Stimulated activated CD4-positive, alpha-beta T cell treated with anti-CD3 and anti-CD28 coated beads, Interleukin-15, amount 100 ng/mL, for 48 hours (primary cell): Measurements from ENCODE around the gene TFAP2B.

Experiments used
- DNase-seq, 2 donors: peaks; one replicate each; pipeline ENCODE4 v3.0.0-alpha.2; 2020; ENCODE audit warnings: low read depth in 2 of 2

The TFAP2B gene

GRCh38 chr6:50818673-50819072 is at the start of gene TFAP2B:
TFAP2B (plus strand) TSS chr6:50818871; CDS start chr6:50818892, 21 bp downstream.
- DNase-seq = no peak

- DNase-seq = no peak
Measured at GRCh38 chr6:50778696-50779095, 40.0 kb upstream of the TFAP2B start.

GRCh38 chr6:50780382-50780781 is 38.3 kb upstream of the TFAP2B start:
- no peak for DNase-seq

- no peak for DNase-seq
Measured at GRCh38 chr6:50785921-50786320, 32.8 kb upstream of the TFAP2B start.

- no peak for DNase-seq
Measured at GRCh38 chr6:50791900-50792508, 26.7 kb upstream of the TFAP2B start.

GRCh38 chr6:50792771-50793170 is 25.9 kb upstream of the TFAP2B start:
- no peak for DNase-seq

- no peak for DNase-seq
Measured at GRCh38 chr6:50795574-50795973, 23.1 kb upstream of the TFAP2B start.

GRCh38 chr6:50804283-50804682 is 14.4 kb upstream of the TFAP2B start:
- no peak for DNase-seq

GRCh38 chr6:50807035-50807434 is 11.6 kb upstream of the TFAP2B start:
- DNase-seq = no peak

GRCh38 chr6:50815436-50816114 is 3.1 kb upstream of the TFAP2B start:
- DNase-seq = no peak

- DNase-seq = peak; percentile 36 to 49
Measured at GRCh38 chr6:50816115-50816675, 2.5 kb upstream of the TFAP2B start.

- no peak for DNase-seq
Measured at GRCh38 chr6:50816947-50817645, 1.6 kb upstream of the TFAP2B start.

- no peak for DNase-seq
Measured at GRCh38 chr6:50817646-50817950, 1.1 kb upstream of the TFAP2B start.

GRCh38 chr6:50818020-50818419 is 651 bp upstream of the TFAP2B start:
- DNase-seq = no peak

GRCh38 chr6:50819466-50819903 is 814 bp downstream of the TFAP2B start:
- no peak for DNase-seq

GRCh38 chr6:50819904-50820868 is 1.5 kb downstream of the TFAP2B start:
- no peak for DNase-seq

GRCh38 chr6:50820869-50821264 is 2.2 kb downstream of the TFAP2B start:
- DNase-seq = no peak

GRCh38 chr6:50821441-50822077 is 2.9 kb downstream of the TFAP2B start:
- DNase-seq = no peak

GRCh38 chr6:50822078-50822476 is 3.4 kb downstream of the TFAP2B start:
- DNase-seq = no peak

GRCh38 chr6:50823094-50823920 is 4.6 kb downstream of the TFAP2B start:
- no peak for DNase-seq
